HepG2 (cell line): ENCODE results near the gene GRAMD1A. TPM values are rescaled to one million over a fixed set of nuclear protein-coding genes. Genes with fewer than 3 reads are reported as not detected.

Source experiments
- NFE2L1 ChIP-seq: sonication (generic); formaldehyde crosslinking; IDR thresholded peaks from 2 replicates; pipeline ENCODE4 v1.4.0; 2020; ENCODE audit warnings: missing genetic modification reagents, mild to moderate bottlenecking, borderline replicate concordance
- NR2F6 ChIP-seq, 2 experiments: IDR thresholded peaks; 2 replicates each; pipeline ENCODE4 v1.6.1; 2016; ENCODE audit warnings: antibody characterized with exemption in 1 of 2, mild to moderate bottlenecking in 1 of 2
- SALL1 ChIP-seq: sonication (generic); formaldehyde crosslinking; IDR thresholded peaks from 2 replicates; pipeline ENCODE4 v1.8.0; 2022; ENCODE audit warnings: mild to moderate bottlenecking, missing genetic modification reagents
- SRY ChIP-seq: sonication (generic); formaldehyde crosslinking; IDR thresholded peaks from 2 replicates; pipeline ENCODE4 v1.8.0; 2022; ENCODE audit warnings: mild to moderate bottlenecking, missing genetic modification reagents
- ZBTB20 ChIP-seq: sonication (generic); formaldehyde crosslinking; IDR thresholded peaks from 2 replicates; pipeline ENCODE4 v1.8.1; 2023; ENCODE audit warnings: missing genetic modification reagents, low read depth, mild to moderate bottlenecking, borderline replicate concordance
- polyA plus RNA-seq, 8 experiments: library from polyadenylated mRNA; depleted of rRNA in 3 of 8; stranded (reverse) in 7 of 8; unstranded in 1 of 8; fragments of >200 nt; fragmentation: Illumina TruSeq in 4 of 8; extraction: Trizol in 4 of 8; gene quantifications; 2 replicates each; pipeline versions ENCODE4 v1.2.1 to v1.2.3, GENCODE V29; 2011 to 2016; ENCODE audit warnings: low read depth in 4 of 8, missing spikeins in 1 of 8, mixed read lengths in 1 of 8; ENCODE audit not compliant: insufficient read depth in 1 of 8
- total RNA-seq, 5 experiments: library from RNA; depleted of rRNA; stranded (reverse); fragments of >200 nt; fragmentation: Illumina TruSeq; extraction: Trizol; gene quantifications; 2 replicates each; pipeline ENCODE4 v1.2.3, GENCODE V29; 2016; ENCODE audit warnings: low read depth in 1 of 5
- TF ChIP-seq, protein P1 (sequence below): sonication (generic); formaldehyde crosslinking; IDR thresholded peaks from 2 replicates; pipeline ENCODE4 v1.4.0; 2020; ENCODE audit warnings: low read depth, mild to moderate bottlenecking, missing genetic modification reagents
- TF ChIP-seq, protein P2 (sequence below): sonication (generic); formaldehyde crosslinking; IDR thresholded peaks from 2 replicates; pipeline ENCODE4 v1.4.0; 2020; ENCODE audit warnings: missing genetic modification reagents
- TF ChIP-seq, protein P3 (sequence below): sonication (generic); formaldehyde crosslinking; IDR thresholded peaks from 2 replicates; pipeline ENCODE4 v1.4.0; 2020; ENCODE audit warnings: low read depth, missing genetic modification reagents
- TF ChIP-seq, protein P4 (sequence below): sonication (generic); formaldehyde crosslinking; IDR thresholded peaks from 2 replicates; pipeline ENCODE4 v1.4.0; 2020; ENCODE audit warnings: mild to moderate bottlenecking, missing genetic modification reagents
- TF ChIP-seq, protein P5 (sequence below): sonication (generic); formaldehyde crosslinking; IDR thresholded peaks from 2 replicates; pipeline ENCODE4 v1.8.1; 2023; ENCODE audit warnings: mild to moderate bottlenecking, moderate library complexity, missing genetic modification reagents
- TF ChIP-seq, protein P6 (sequence below): sonication (generic); formaldehyde crosslinking; IDR thresholded peaks from 2 replicates; pipeline ENCODE4 v1.8.0; 2023; ENCODE audit warnings: mild to moderate bottlenecking, missing genetic modification reagents

GRAMD1A gene
- total and polyA plus RNA-seq, 2 of the 13 experiments (the other 11 are each of a cell fraction or from before 2014, with no cell fraction given): 14.7 to 181 TPM

DNA sequence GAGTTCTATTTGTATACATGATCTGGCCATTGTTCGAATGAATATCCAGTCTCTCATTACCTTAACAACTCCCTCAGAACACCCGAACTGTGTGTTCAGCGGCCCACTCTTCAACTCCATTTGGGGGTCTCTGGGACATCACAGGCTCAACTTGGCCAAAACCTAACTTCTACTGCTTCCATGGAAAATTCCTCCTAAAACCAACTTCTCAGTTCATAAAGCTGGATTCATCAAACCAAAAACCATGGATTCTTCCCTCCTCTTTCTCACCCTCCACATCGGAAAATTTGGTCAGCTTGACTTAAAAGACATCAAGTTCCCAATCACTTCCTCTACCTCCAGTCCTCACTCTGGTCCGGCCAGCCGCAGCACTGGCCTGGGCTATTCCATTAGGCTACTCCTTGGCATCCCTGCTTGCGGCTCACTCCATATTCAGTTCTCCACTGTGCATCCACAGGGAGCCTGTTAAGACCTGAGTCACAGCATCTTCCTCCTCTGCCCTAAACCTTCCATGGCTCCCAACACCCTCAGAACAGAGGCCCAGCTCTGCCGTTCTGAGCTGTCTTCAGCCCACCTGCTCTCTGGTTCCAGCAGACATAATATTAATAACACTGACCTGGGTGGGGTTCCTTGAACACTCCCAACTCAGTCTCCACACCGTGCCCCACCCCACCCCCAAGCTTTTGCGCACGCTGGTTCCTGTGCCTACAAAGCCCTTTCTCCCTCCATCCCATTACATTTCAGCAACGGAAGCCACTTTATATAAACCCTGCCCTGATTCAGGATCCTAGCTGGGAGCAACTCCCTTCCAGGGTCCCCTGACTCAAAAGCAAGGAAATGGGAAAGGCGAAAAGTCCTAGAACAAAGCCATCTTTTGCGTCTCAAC lies 37.2 kb upstream of the GRAMD1A start (continued):
- TF ChIP-seq, protein P1, sequence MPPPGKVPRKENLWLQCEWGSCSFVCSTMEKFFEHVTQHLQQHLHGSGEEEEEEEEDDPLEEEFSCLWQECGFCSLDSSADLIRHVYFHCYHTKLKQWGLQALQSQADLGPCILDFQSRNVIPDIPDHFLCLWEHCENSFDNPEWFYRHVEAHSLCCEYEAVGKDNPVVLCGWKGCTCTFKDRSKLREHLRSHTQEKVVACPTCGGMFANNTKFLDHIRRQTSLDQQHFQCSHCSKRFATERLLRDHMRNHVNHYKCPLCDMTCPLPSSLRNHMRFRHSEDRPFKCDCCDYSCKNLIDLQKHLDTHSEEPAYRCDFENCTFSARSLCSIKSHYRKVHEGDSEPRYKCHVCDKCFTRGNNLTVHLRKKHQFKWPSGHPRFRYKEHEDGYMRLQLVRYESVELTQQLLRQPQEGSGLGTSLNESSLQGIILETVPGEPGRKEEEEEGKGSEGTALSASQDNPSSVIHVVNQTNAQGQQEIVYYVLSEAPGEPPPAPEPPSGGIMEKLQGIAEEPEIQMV (CRISPR knock-in tag): peak; percentile 99
- TF ChIP-seq, protein P2, sequence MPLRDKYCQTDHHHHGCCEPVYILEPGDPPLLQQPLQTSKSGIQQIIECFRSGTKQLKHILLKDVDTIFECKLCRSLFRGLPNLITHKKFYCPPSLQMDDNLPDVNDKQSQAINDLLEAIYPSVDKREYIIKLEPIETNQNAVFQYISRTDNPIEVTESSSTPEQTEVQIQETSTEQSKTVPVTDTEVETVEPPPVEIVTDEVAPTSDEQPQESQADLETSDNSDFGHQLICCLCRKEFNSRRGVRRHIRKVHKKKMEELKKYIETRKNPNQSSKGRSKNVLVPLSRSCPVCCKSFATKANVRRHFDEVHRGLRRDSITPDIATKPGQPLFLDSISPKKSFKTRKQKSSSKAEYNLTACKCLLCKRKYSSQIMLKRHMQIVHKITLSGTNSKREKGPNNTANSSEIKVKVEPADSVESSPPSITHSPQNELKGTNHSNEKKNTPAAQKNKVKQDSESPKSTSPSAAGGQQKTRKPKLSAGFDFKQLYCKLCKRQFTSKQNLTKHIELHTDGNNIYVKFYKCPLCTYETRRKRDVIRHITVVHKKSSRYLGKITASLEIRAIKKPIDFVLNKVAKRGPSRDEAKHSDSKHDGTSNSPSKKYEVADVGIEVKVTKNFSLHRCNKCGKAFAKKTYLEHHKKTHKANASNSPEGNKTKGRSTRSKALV: no peak
- TF ChIP-seq NFE2L1 (CRISPR knock-in tag): no peak
- peak; percentile 11; the same call in 1 of the 2 replicates for TF ChIP-seq ZBTB20 (CRISPR knock-in tag)
- TF ChIP-seq NR2F6 (IDR thresholded peaks at IDR 0.05): peak; percentile 17; the same call in 1 of the 2 replicates
- TF ChIP-seq NR2F6 (CRISPR knock-in tag; IDR thresholded peaks at IDR 0.05): no peak
- TF ChIP-seq, protein P3, sequence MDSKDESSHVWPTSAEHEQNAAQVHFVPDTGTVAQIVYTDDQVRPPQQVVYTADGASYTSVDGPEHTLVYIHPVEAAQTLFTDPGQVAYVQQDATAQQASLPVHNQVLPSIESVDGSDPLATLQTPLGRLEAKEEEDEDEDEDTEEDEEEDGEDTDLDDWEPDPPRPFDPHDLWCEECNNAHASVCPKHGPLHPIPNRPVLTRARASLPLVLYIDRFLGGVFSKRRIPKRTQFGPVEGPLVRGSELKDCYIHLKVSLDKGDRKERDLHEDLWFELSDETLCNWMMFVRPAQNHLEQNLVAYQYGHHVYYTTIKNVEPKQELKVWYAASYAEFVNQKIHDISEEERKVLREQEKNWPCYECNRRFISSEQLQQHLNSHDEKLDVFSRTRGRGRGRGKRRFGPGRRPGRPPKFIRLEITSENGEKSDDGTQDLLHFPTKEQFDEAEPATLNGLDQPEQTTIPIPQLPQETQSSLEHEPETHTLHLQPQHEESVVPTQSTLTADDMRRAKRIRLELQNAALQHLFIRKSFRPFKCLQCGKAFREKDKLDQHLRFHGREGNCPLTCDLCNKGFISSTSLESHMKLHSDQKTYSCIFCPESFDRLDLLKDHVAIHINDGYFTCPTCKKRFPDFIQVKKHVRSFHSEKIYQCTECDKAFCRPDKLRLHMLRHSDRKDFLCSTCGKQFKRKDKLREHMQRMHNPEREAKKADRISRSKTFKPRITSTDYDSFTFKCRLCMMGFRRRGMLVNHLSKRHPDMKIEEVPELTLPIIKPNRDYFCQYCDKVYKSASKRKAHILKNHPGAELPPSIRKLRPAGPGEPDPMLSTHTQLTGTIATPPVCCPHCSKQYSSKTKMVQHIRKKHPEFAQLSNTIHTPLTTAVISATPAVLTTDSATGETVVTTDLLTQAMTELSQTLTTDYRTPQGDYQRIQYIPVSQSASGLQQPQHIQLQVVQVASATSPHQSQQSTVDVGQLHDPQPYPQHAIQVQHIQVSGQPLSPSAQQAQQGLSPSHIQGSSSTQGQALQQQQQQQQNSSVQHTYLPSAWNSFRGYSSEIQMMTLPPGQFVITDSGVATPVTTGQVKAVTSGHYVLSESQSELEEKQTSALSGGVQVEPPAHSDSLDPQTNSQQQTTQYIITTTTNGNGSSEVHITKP: 0 out of 2 replicates have a peak, but pooled peaks have one; percentile 15
- TF ChIP-seq, protein P4, sequence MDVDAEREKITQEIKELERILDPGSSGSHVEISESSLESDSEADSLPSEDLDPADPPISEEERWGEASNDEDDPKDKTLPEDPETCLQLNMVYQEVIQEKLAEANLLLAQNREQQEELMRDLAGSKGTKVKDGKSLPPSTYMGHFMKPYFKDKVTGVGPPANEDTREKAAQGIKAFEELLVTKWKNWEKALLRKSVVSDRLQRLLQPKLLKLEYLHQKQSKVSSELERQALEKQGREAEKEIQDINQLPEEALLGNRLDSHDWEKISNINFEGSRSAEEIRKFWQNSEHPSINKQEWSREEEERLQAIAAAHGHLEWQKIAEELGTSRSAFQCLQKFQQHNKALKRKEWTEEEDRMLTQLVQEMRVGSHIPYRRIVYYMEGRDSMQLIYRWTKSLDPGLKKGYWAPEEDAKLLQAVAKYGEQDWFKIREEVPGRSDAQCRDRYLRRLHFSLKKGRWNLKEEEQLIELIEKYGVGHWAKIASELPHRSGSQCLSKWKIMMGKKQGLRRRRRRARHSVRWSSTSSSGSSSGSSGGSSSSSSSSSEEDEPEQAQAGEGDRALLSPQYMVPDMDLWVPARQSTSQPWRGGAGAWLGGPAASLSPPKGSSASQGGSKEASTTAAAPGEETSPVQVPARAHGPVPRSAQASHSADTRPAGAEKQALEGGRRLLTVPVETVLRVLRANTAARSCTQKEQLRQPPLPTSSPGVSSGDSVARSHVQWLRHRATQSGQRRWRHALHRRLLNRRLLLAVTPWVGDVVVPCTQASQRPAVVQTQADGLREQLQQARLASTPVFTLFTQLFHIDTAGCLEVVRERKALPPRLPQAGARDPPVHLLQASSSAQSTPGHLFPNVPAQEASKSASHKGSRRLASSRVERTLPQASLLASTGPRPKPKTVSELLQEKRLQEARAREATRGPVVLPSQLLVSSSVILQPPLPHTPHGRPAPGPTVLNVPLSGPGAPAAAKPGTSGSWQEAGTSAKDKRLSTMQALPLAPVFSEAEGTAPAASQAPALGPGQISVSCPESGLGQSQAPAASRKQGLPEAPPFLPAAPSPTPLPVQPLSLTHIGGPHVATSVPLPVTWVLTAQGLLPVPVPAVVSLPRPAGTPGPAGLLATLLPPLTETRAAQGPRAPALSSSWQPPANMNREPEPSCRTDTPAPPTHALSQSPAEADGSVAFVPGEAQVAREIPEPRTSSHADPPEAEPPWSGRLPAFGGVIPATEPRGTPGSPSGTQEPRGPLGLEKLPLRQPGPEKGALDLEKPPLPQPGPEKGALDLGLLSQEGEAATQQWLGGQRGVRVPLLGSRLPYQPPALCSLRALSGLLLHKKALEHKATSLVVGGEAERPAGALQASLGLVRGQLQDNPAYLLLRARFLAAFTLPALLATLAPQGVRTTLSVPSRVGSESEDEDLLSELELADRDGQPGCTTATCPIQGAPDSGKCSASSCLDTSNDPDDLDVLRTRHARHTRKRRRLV: 0 out of 2 replicates have a peak, but pooled peaks have one; percentile 46
- TF ChIP-seq SRY: 0 out of 2 replicates have a peak, but pooled peaks have one; percentile 54
- TF ChIP-seq, protein P5, sequence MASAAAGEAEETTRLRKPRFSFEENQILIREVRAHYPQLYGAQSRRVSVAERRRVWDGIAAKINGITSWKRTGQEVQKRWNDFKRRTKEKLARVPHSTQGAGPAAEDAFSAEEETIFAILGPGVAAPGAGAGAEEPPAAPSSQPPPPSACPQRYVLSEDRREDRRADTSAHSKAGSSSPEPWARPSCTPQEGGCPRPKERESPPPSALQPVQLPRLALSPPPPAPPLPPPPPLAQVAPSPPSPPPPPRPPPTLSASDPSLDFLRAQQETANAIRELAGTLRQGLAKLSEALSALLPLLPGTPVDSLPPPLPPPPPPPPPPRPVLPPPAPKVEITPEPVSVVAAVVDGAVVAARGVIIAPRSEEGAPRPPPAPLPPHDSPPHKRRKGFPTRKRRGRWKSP (CRISPR knock-in tag): peak; percentile 44; the same call in 1 of the 2 replicates
- TF ChIP-seq SALL1: peak; percentile 11; the same call in 1 of the 2 replicates
- TF ChIP-seq, protein P6, sequence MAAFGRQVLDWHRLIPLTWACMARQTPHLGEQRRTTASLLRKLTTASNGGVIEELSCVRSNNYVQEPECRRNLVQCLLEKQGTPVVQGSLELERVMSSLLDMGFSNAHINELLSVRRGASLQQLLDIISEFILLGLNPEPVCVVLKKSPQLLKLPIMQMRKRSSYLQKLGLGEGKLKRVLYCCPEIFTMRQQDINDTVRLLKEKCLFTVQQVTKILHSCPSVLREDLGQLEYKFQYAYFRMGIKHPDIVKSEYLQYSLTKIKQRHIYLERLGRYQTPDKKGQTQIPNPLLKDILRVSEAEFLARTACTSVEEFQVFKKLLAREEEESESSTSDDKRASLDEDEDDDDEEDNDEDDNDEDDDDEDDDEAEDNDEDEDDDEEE: 0 out of 2 replicates have a peak, but pooled peaks have one; percentile 26
